Bronchial epithelial cell (primary cell): ENCODE results near the gene VSNL1. TPM values are rescaled to one million over a fixed set of nuclear protein-coding genes. Genes with fewer than 3 reads are reported as not detected.

Source experiments
- DNase-seq: peaks from one replicate; pipeline ENCODE4 v3.0.0-alpha.2; 2010; ENCODE audit warnings: low read depth
- FAIRE-seq: peaks from 2 replicates; lab custom pipeline; 2011; peaks lifted over from hg19 to GRCh38; lab: Jason Lieb, UNC
- H3K27me3 ChIP-seq: 2 replicates; pipeline ENCODE4 v1.5.1; 2011; ENCODE audit warnings: low read length; ENCODE audit not compliant: control insufficient read depth, insufficient read depth
- H3K36me3 ChIP-seq: 2 replicates; pipeline ENCODE4 v1.5.1; 2011; ENCODE audit warnings: low read length; ENCODE audit not compliant: control insufficient read depth, insufficient read depth
- H3K4me3 ChIP-seq: 2 replicates; pipeline ENCODE4 v1.5.1; 2011; ENCODE audit warnings: mild to moderate bottlenecking, low read depth, low read length, control low read depth
- CTCF ChIP-seq: IDR thresholded peaks from 2 replicates; pipeline ENCODE4 v1.5.1; 2011; ENCODE audit warnings: mild to moderate bottlenecking, moderate library complexity, low read length, control low read depth, inconsistent platforms; ENCODE audit not compliant: insufficient read depth, severe bottlenecking
- total RNA-seq: library from RNA; depleted of rRNA; stranded (reverse); fragments of >200 nt; gene quantifications from 2 replicates; pipeline ENCODE4 v1.2.1, GENCODE V29; 2014

VSNL1 gene
- 0.64 and 1.6 TPM in 2 replicates for total RNA-seq

GRCh38 chr2:17540093-17540812 lies at the start of gene VSNL1:
Gene VSNL1 (plus strand): TSS chr2:17540696. CDS start chr2:17592075, 51,379 bp downstream.
- DNase-seq (peak; percentile 86), FAIRE-seq (peak; percentile 13)
- no peaks in the 10 kb centered on the region for H3K27me3 ChIP-seq
- H3K36me3 ChIP-seq, result no peaks in the 10 kb centered on the region
- peak within 1 kb of the TSS; percentile 70 for H3K4me3 ChIP-seq
- TF ChIP-seq CTCF, result no peak

DNA sequence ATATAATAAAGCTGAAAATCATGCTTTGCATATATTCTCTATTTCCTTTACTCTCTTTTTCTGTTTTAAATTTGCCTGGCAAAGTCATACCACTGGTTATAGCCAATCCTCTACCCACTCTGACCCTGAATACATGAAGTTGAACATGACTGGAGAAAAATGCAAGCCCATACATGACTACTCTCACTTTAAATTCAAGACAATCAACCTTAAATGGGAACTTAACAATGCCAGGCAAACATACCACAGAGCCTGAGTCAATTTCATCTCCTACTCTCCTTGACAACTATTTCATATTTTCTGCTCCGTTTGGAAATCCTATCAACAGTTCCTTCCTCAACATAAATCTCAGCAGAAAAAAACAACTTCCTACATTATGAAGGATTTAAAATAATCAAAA lies 44.9 kb upstream of the VSNL1 start:
- H3K27me3 ChIP-seq, result no peaks in the 10 kb centered on the region
- DNase-seq, result peak; percentile 98
- peak; percentile 66 for FAIRE-seq
- H3K4me3 ChIP-seq, result no peak overlapping the region
- no peak for TF ChIP-seq CTCF
- no peaks in the 10 kb centered on the region for H3K36me3 ChIP-seq

DNA sequence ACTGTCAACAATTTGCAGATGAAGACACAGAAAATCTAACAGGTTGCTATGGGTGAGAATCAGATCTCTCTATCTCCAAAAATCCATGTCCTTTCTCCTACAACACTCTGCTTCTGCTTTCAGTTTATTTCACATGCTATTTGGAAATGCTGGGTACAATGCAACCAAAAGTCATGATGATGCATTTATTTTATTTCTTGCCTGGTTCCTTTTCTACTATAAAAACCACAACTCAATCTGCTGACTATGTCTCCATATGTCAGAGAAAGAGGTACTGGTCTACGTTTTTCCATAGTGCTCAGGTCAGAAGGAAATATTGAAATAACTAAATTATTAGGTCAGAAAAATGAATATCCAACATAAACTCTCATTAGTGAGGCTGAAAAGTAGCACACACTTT lies 42.8 kb upstream of the VSNL1 start:
- H3K4me3 ChIP-seq, result no peak overlapping the region
- H3K36me3 ChIP-seq, result no peaks in the 10 kb centered on the region
- DNase-seq (no peak), FAIRE-seq (no peak)
- no peaks in the 10 kb centered on the region for H3K27me3 ChIP-seq
- TF ChIP-seq CTCF, result no peak

DNA sequence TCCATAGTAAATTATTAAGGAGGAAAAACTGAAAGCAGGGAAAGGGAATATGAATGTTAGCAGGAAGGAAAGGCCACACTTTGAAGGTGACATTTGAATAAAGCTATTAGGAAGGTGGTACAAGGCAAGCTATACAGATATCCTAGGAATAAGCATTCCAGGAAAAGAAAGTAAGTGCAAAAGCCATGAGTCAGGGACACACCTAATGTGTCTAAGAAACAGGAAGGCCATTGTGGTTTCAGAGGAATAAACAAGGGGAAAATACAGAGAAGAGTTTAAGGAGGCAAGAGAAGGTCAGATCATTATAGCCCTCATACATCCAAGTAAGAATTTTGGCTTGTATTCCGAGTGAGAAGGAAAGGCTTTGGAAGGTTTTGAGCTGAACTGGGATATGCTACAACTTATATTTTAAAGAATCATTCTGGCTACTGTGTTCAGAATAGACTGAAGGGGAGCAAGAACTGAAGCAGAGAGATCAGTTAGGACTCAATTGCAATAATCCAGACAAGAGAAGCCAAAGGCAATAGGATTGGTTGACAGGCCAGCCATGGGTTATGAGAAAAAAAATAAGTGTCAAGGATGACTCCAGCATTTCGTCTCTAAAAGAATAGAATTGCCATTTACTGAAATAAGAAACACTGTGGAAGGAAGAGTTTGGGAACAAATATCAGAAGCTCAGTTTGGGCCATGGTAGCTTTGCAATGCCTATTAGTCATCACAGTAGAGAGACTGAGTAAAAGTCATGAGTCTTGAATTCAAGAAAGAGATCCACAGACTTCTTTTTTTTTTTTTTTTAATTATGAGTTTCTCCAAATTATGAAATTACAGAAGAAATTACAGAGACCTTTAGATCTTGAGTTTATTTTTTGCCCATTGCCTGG lies 33.5 kb upstream of the VSNL1 start:
- no peak for FAIRE-seq
- no peaks in the 10 kb centered on the region for H3K36me3 ChIP-seq
- no peak for TF ChIP-seq CTCF
- no peak overlapping the region for H3K4me3 ChIP-seq
- peak; percentile 89 for DNase-seq
- H3K27me3 ChIP-seq, result no peaks in the 10 kb centered on the region

DNA sequence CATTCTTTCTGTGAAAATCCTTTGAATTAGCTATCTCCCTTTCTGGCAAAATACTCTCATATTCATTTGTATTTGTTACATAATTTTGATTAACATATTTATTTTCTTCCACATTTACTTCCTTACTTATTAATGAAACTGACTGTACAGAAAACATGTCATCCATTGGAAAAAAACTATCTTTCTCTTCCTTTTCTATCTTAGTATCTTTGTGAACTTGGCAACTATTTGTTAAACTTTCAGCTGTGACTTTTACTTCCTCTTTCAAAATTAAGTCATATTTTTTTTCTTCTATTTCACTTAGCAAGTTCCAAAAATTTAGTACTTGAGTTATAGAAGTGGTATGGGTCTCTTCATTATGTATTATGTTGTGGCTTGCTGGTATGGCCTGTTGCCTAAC lies 24.8 kb upstream of the VSNL1 start:
- FAIRE-seq (no peak), DNase-seq (no peak)
- Histone ChIP-seq H3K27me3 (no peaks in the 10 kb centered on the region), H3K36me3 (no peaks in the 10 kb centered on the region), H3K4me3 (no peak overlapping the region)
- TF ChIP-seq CTCF, result no peak
